Endothelial cell of umbilical vein (primary cell): ENCODE results near the gene FSIP1. TPM values are rescaled to one million over a fixed set of nuclear protein-coding genes. Genes with fewer than 3 reads are reported as not detected.

Experiments
- BruUV-seq: library from RNA; stranded (reverse); fragments of 400-500 nt; replicated peaks from 2 replicates; lab custom pipeline; 2021; lab: Mats Ljungman, UMichigan
- CTCF ChIA-PET: fragments of 300-600, 350-600 bp; sonication (Branson Sonifier 250); formaldehyde crosslinking; loops from one replicate; lab custom pipeline; 2021; ENCODE audit warnings: antibody characterized with exemption, inconsistent platforms; lab: Charles Lee
- POLR2A ChIA-PET: fragments of 300-600, 350-600 bp; sonication (Branson Sonifier 250); formaldehyde crosslinking; loops from one replicate; lab custom pipeline; 2021; ENCODE audit warnings: antibody characterized with exemption, inconsistent platforms; lab: Charles Lee
- DNase-seq: peaks from one replicate; pipeline ENCODE4 v3.0.0-alpha.2; 2011; ENCODE audit warnings: low read depth, low spot score
- FAIRE-seq: peaks from 2 replicates; lab custom pipeline; 2011; peaks lifted over from hg19 to GRCh38; lab: Jason Lieb, UNC
- H2AFZ ChIP-seq: 2 replicates; pipeline ENCODE4 v1.6.0; 2012; ENCODE audit warnings: low read depth, low read length, control low read depth, inconsistent platforms
- H3K27ac ChIP-seq: 2 replicates; pipeline ENCODE4 v1.5.1; 2011; ENCODE audit warnings: low read depth, mild to moderate bottlenecking, control low read depth, low read length, moderate library complexity; ENCODE audit not compliant: insufficient read depth
- H3K27me3 ChIP-seq, 2 experiments: 2 replicates each; pipeline versions ENCODE4 v1.6.0 to v1.6.1; 2011; ENCODE audit warnings: low read length in 2 of 2, mixed read lengths in 1 of 2; ENCODE audit not compliant: control insufficient read depth in 2 of 2, insufficient read depth in 2 of 2
- H3K36me3 ChIP-seq, 2 experiments: 2 replicates in 1 of 2; 3 replicates in 1 of 2; pipeline ENCODE4 v1.5.1; 2011; ENCODE audit warnings: low read length in 2 of 2, mild to moderate bottlenecking in 1 of 2, moderate library complexity in 1 of 2; ENCODE audit not compliant: control insufficient read depth in 2 of 2, insufficient read depth in 2 of 2; ENCODE audit errors: extremely low read depth in 1 of 2
- H3K4me1 ChIP-seq: 3 replicates; pipeline ENCODE4 v1.5.1; 2011; ENCODE audit warnings: mild to moderate bottlenecking, low read length; ENCODE audit not compliant: control insufficient read depth, insufficient read depth; ENCODE audit errors: extremely low read depth
- H3K4me2 ChIP-seq: 2 replicates; pipeline ENCODE4 v1.6.1; 2011; ENCODE audit warnings: low read length, control low read depth, mixed read lengths; ENCODE audit not compliant: insufficient read depth
- H3K4me3 ChIP-seq, 3 experiments: fragments of 200-600 bp in 1 of 3; sonication (generic), shearing (Covaris generic) in 1 of 3; replicated peaks in 1 of 3; 2 replicates each; pipeline ENCODE4 v1.5.1; 2011 to 2016; ENCODE audit warnings: control low read depth in 3 of 3, low read length in 3 of 3, mild to moderate bottlenecking in 2 of 3, inconsistent platforms in 1 of 3, low read depth in 1 of 3, moderate library complexity in 1 of 3; ENCODE audit not compliant: insufficient read depth in 1 of 3
- H3K79me2 ChIP-seq: 2 replicates; pipeline ENCODE4 v1.6.0; 2012; ENCODE audit warnings: low read length, inconsistent platforms; ENCODE audit not compliant: control insufficient read depth, insufficient read depth
- H3K9ac ChIP-seq: replicated peaks from 2 replicates; pipeline ENCODE3; 2011; ENCODE audit warnings: low read length, control low read depth; ENCODE audit not compliant: insufficient read depth; ENCODE audit errors: extremely low read depth
- H3K9me1 ChIP-seq: replicated peaks from 3 replicates; pipeline ENCODE4 v1.6.0; 2011; ENCODE audit warnings: mild to moderate bottlenecking, low read length; ENCODE audit not compliant: control insufficient read depth, insufficient read depth; ENCODE audit errors: extremely low read depth
- H3K9me3 ChIP-seq: replicated peaks from 2 replicates; pipeline ENCODE4 v1.5.1; 2012; ENCODE audit warnings: low read length, inconsistent platforms; ENCODE audit not compliant: control insufficient read depth, insufficient read depth
- H4K20me1 ChIP-seq: replicated peaks from 2 replicates; pipeline ENCODE3; 2011; ENCODE audit warnings: mild to moderate bottlenecking, low read length; ENCODE audit not compliant: control insufficient read depth, insufficient read depth; ENCODE audit errors: extremely low read depth
- CTCF ChIP-seq, 2 donors: IDR thresholded peaks; 1 replicate in 1 of 2; 2 replicates in 1 of 2; pipeline ENCODE4 v1.5.1; 2011; ENCODE audit warnings: low read length in 2 of 2, mild to moderate bottlenecking in 2 of 2, moderate library complexity in 2 of 2, control low read depth in 1 of 2, inconsistent platforms in 1 of 2, low read depth in 1 of 2; ENCODE audit not compliant: insufficient read depth in 1 of 2; ENCODE audit errors: extremely low read depth in 1 of 2
- EZH2 ChIP-seq: IDR thresholded peaks from 2 replicates; pipeline ENCODE4 v1.6.1; 2012; ENCODE audit warnings: borderline replicate concordance, low read depth, mild to moderate bottlenecking, moderate library complexity, low read length, inconsistent platforms; ENCODE audit not compliant: severe bottlenecking
- FOS ChIP-seq: IDR thresholded peaks from 2 replicates; pipeline ENCODE4 v1.6.1; 2011; ENCODE audit warnings: mild to moderate bottlenecking, low read length, moderate library complexity, borderline replicate concordance; ENCODE audit not compliant: insufficient read depth
- GATA2 ChIP-seq: IDR thresholded peaks from 2 replicates; pipeline ENCODE4 v1.7.0; 2011; ENCODE audit warnings: low read depth, mild to moderate bottlenecking, moderate library complexity, mixed read lengths, low read length; ENCODE audit not compliant: insufficient read length, insufficient read depth
- JUN ChIP-seq: IDR thresholded peaks from 2 replicates; pipeline ENCODE4 v1.6.1; 2011; ENCODE audit warnings: borderline replicate concordance, low read depth; ENCODE audit not compliant: insufficient read length, insufficient read depth
- MYC ChIP-seq: IDR thresholded peaks from one replicate; pipeline ENCODE4 v1.6.1; 2011; ENCODE audit warnings: mild to moderate bottlenecking, low read depth, low read length
- POLR2A ChIP-seq: IDR thresholded peaks from 2 replicates; pipeline ENCODE4 v1.6.1; 2012; ENCODE audit warnings: low read depth, mild to moderate bottlenecking, control low read depth, low read length
- POLR2AphosphoS5 ChIP-seq: IDR thresholded peaks from 2 replicates; pipeline ENCODE4 v1.6.1; 2012; ENCODE audit warnings: low read depth, mild to moderate bottlenecking, control low read depth, low read length, moderate library complexity; ENCODE audit not compliant: insufficient read depth
- dilution Hi-C: fragments of 300-500 bp; cut with MboI; formaldehyde crosslinking; loops from one replicate; pipeline ENCODE4 v1.15.0; 2019; ENCODE audit warnings: low sequenced_read_pairs; ENCODE audit not compliant: extremely low pct_ligation_motif_present
- intact Hi-C: fragments of 100-400 bp; cut with micrococcal nuclease; formaldehyde crosslinking; loops from one replicate; pipeline ENCODE4 v1.10.0; 2022
- polyA plus RNA-seq, 4 experiments: library from polyadenylated mRNA; depleted of rRNA in 3 of 4; stranded (reverse) in 3 of 4; unstranded in 1 of 4; fragments of >200 nt; gene quantifications; 2 replicates each; pipeline versions ENCODE4 v1.2.1 to v1.2.3, GENCODE V29; 2011 to 2012; ENCODE audit warnings: missing spikeins in 1 of 4
- total RNA-seq: library from RNA; stranded (reverse); gene quantifications from 2 replicates; pipeline ENCODE4 v1.2.3, GENCODE V29; 2021
- TF ChIP-seq, protein P1 (sequence below): IDR thresholded peaks from 2 replicates; pipeline ENCODE4 v1.6.1; 2011; ENCODE audit not compliant: insufficient read depth, insufficient read length

Gene FSIP1
- total and polyA plus RNA-seq, 2 donors (not counting 3 experiments of a cell fraction or from before 2014, with no cell fraction given): 0.23 to 1.1 TPM

DNA sequence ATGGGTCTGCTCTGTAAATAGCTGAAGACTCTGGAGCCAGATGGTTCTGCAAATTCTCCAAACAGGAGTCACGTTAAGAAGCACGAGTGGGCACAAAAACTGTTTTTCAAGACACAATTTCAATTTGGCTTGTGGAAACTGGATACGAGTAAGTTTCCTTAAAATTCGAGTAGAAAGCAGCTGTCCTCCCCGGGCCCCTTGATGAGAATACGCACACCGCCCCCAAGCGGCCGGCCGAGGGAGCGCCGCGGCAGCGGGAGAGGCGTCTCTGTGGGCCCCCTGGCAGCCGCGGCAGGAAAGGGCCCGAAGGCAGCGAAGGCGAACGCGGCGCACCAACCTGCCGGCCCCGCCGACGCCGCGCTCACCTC lies 202.5 kb downstream of the FSIP1 start:
- peaks cover 3% of the 10 kb centered on the region for H4K20me1 ChIP-seq
- dilution Hi-C loops: no loop called here
- H3K4me3 ChIP-seq: peak overlapping the region; percentile 7 to 61 (median 55)
- H3K36me3 ChIP-seq: peaks cover 30 to 32% of the 10 kb centered on the region in 2 experiments
- TF ChIP-seq POLR2A (peak; percentile 74), MYC (no peak), EZH2 (no peak), FOS (peak; percentile 1), JUN (no peak), GATA2 (no peak), CTCF (IDR thresholded peaks at IDR 0.05; ENCODE audit: extremely low read depth in 1 of 2, insufficient read depth in 1 of 2, low read depth in 1 of 2, low read length in 2 of 2) (peak; percentile 93 to 96), POLR2AphosphoS5 (peak; percentile 58)
- TF ChIP-seq, protein P1, sequence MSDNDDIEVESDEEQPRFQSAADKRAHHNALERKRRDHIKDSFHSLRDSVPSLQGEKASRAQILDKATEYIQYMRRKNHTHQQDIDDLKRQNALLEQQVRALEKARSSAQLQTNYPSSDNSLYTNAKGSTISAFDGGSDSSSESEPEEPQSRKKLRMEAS: no peak
- intact Hi-C loops: loop anchor here (1.0 to 5.0 kb wide), 12 partner anchors 217 to 872 kb away; no protein-coding TSS in a partner anchor
- peak overlapping the region; percentile 91 for H3K4me2 ChIP-seq
- no peaks in the 10 kb centered on the region for H3K9me1 ChIP-seq
- H3K9ac ChIP-seq: peak overlapping the region; percentile 97
- H2AFZ ChIP-seq: no peak overlapping the region
- peaks cover 20% of the 10 kb centered on the region for H3K4me1 ChIP-seq
- H3K27me3 ChIP-seq: no peaks in the 10 kb centered on the region
- no peaks in the 10 kb centered on the region for H3K9me3 ChIP-seq
- POLR2A ChIA-PET: interaction anchor here (0.5 to 9.9 kb wide), 34 partner anchors 11 to 752 kb away, joined by 3 to 118 read pairs (median 6); no protein-coding TSS in a partner anchor
- CTCF ChIA-PET: interaction anchor here (0.6 to 5.0 kb wide), 40 partner anchors 9 to 880 kb away, joined by 3 to 72 read pairs (median 5); no protein-coding TSS in a partner anchor
- peak overlapping the region; percentile 98 for H3K27ac ChIP-seq
- peaks cover 54% of the 10 kb centered on the region for H3K79me2 ChIP-seq
- no TSS peak for BruUV-seq
- DNase-seq (peak; percentile 93), FAIRE-seq (no peak)
